ENCODE measurements around the gene FUOM. TPM values are rescaled to one million over a fixed set of nuclear protein-coding genes. Genes with fewer than 3 reads are reported as not detected.
A peak's percentile ranks its signal among the peaks of the same experiment; 100 is the strongest.

Gene FUOM
- total RNA-seq, 2 donors from 2014 or later: 9.8 to 32.6 TPM

- Histone ChIP-seq H3K36me3 (no peaks in the 10 kb centered on the region), H3K4me1 (peaks cover 0 to 31% of the 10 kb centered on the region in 2 donors), H3K4me3 (peak within 1 kb of the TSS; percentile 94 to 98), H3K27ac (peak within 1 kb of the TSS; percentile 91 to 93), H3K9me3 (no peaks in the 10 kb centered on the region), H3K27me3 (no peaks in the 10 kb centered on the region)
- peak; percentile 86 for DNase-seq (ENCODE audit: low spot score)
- peak in 1 of 2 donors; percentile 17 for TF ChIP-seq CTCF (IDR thresholded peaks at IDR 0.05)
Observed at GRCh38 chr10:133308421-133309099, 49.3 kb downstream of the FUOM start, which contains the start of the genes TUBGCP2 and ZNF511. Gene TUBGCP2, minus strand, starts transcription at chr10:133308872. Its CDS starts 5,931 bp downstream, at chr10:133302941. Gene ZNF511, plus strand, starts transcription at chr10:133308914. Its CDS starts 30 bp downstream, at chr10:133308944.

GRCh38 chr10:133307776-133308420 lies 49.9 kb downstream of the FUOM start:
- H3K27ac ChIP-seq: peak overlapping the region; percentile 91 to 93
- peak; percentile 69 for DNase-seq (ENCODE audit: low spot score)
- H3K4me1 ChIP-seq: peaks cover 0 to 35% of the 10 kb centered on the region in 2 donors
- no peaks in the 10 kb centered on the region for H3K27me3 ChIP-seq
- peaks cover 1% of the 10 kb centered on the region for H3K36me3 ChIP-seq
- TF ChIP-seq CTCF (IDR thresholded peaks at IDR 0.05): peak; percentile 37 to 61
- peak overlapping the region; percentile 94 to 98 for H3K4me3 ChIP-seq
- no peaks in the 10 kb centered on the region for H3K9me3 ChIP-seq

GRCh38 chr10:133306941-133307379 lies 50.9 kb downstream of the FUOM start:
- no peaks in the 10 kb centered on the region for H3K27me3 ChIP-seq
- no peak for TF ChIP-seq CTCF (IDR thresholded peaks at IDR 0.05)
- peaks cover 0 to 36% of the 10 kb centered on the region in 2 donors for H3K4me1 ChIP-seq
- H3K4me3 ChIP-seq: no peak overlapping the region
- no peak for DNase-seq (ENCODE audit: low spot score)
- no peak overlapping the region for H3K27ac ChIP-seq
- no peaks in the 10 kb centered on the region for H3K9me3 ChIP-seq
- H3K36me3 ChIP-seq: peaks cover 11% of the 10 kb centered on the region

- Histone ChIP-seq H3K27me3 (no peaks in the 10 kb centered on the region), H3K4me1 (peaks cover 0 to 36% of the 10 kb centered on the region in 2 donors), H3K27ac (no peak overlapping the region)
Observed at GRCh38 chr10:133306097-133306476, 51.7 kb downstream of the FUOM start.

More at GRCh38 chr10:133306097-133306476, 51.7 kb downstream of the FUOM start:
- TF ChIP-seq CTCF (IDR thresholded peaks at IDR 0.05): no peak
- DNase-seq (ENCODE audit: low spot score): no peak
- peaks cover 17% of the 10 kb centered on the region for H3K36me3 ChIP-seq
- H3K9me3 ChIP-seq: no peaks in the 10 kb centered on the region
- H3K4me3 ChIP-seq: no peak overlapping the region

Small RNA genes within 50 kb of the gene (microRNA-seq; reads per million reads assigned to microRNA genes)
- gene MIR3944 (ENCODE audit: borderline number of aligned reads in 2 of 2, borderline replicate concordance in 1 of 2): 0 to 0.71 reads per million in 2 donors

Other genes with a start within 250 kb of the FUOM start
- gene KNDC1, start 197.8 kb downstream of the FUOM start, total RNA-seq: 1 to 10 TPM in 1 of 2 donors, under 1 TPM in 1; 0.59 to 1.8 TPM
- gene UTF1, start 127.8 kb downstream of the FUOM start, total RNA-seq: not detected
- under 1 TPM; 0.44 to 0.63 TPM for gene VENTX, start 120.2 kb downstream of the FUOM start, total RNA-seq
- gene ADAM8, start 81.2 kb downstream of the FUOM start, total RNA-seq: 1 to 10 TPM in 1 of 2 donors, under 1 TPM in 1; 0.82 to 1.5 TPM
- gene TUBGCP2, start 49.1 kb downstream of the FUOM start, total RNA-seq: 10 to 100 TPM; 22.1 to 30.4 TPM
- 10 to 100 TPM; 28.1 to 31.9 TPM for gene ZNF511, start 49.1 kb downstream of the FUOM start, total RNA-seq
- gene CALY, start 21.1 kb downstream of the FUOM start, total RNA-seq: under 1 TPM in 1 of 2 donors, not detected in 1; 0.98 TPM
- gene PRAP1, start 10.6 kb downstream of the FUOM start, total RNA-seq: not detected
- gene ECHS1, start 15.3 kb upstream of the FUOM start, total RNA-seq: 100 to 1,000 TPM in 1 of 2 donors, 10 to 100 TPM in 1; 89.8 to 146 TPM
- 1 to 10 TPM; 2.4 to 3.5 TPM for gene PAOX, start 21.2 kb upstream of the FUOM start, total RNA-seq
- 10 to 100 TPM in 1 of 2 donors, 1 to 10 TPM in 1; 9.9 to 15.1 TPM for gene MTG1, start 36.1 kb upstream of the FUOM start, total RNA-seq
- gene SPRN, start 66.6 kb upstream of the FUOM start, total RNA-seq: not detected
- under 1 TPM; 0.22 to 0.24 TPM for gene SCART1, start 95.9 kb upstream of the FUOM start, total RNA-seq
- 1 to 10 TPM in 1 of 2 donors, under 1 TPM in 1; 0.79 to 2.9 TPM for gene CYP2E1, start 169.3 kb upstream of the FUOM start, total RNA-seq
- 1 to 10 TPM in 1 of 2 donors, not detected in 1; 1.1 TPM for gene SYCE1, start 207.6 kb upstream of the FUOM start, total RNA-seq

All from right atrium auricular region (tissue), 2 donors.